H9 (cell line): ENCODE data around the gene R3HDM2. TPM values are rescaled to one million over a fixed set of nuclear protein-coding genes. Genes with fewer than 3 reads are reported as not detected.

Experiments used
- DNase-seq: peaks from one replicate; pipeline ENCODE4 v3.0.0-alpha.2; 2017
- H2AFZ ChIP-seq: one replicate; pipeline ENCODE4 v1.6.1; 2013; ENCODE audit warnings: mild to moderate bottlenecking, low read length, control low read depth, moderate library complexity
- H2AK5ac ChIP-seq: 2 replicates; pipeline ENCODE4 v1.6.1; 2013; ENCODE audit warnings: low read length, control low read depth, mixed read lengths; ENCODE audit not compliant: insufficient read length
- H2BK120ac ChIP-seq: one replicate; pipeline ENCODE4 v1.6.1; 2013; ENCODE audit warnings: low read depth, mild to moderate bottlenecking, low read length, control low read depth, inconsistent platforms; ENCODE audit not compliant: poor library complexity, severe bottlenecking
- H2BK12ac ChIP-seq: 2 replicates; pipeline ENCODE4 v1.6.1; 2013; ENCODE audit warnings: low read length, control low read depth, mixed read lengths, low read depth; ENCODE audit not compliant: insufficient read length
- H2BK15ac ChIP-seq: 2 replicates; pipeline ENCODE4 v1.6.1; 2013; ENCODE audit warnings: low read depth, low read length, control low read depth
- H2BK20ac ChIP-seq: one replicate; pipeline ENCODE4 v1.6.1; 2013; ENCODE audit warnings: low read depth, mild to moderate bottlenecking, low read length, control low read depth, inconsistent platforms; ENCODE audit not compliant: poor library complexity, severe bottlenecking
- H2BK5ac ChIP-seq: 2 replicates; pipeline ENCODE4 v1.6.1; 2013; ENCODE audit warnings: low read length, control low read depth, mixed read lengths; ENCODE audit not compliant: insufficient read length
- H3K14ac ChIP-seq: 2 replicates; pipeline ENCODE4 v1.6.1; 2013; ENCODE audit warnings: low read length, control low read depth; ENCODE audit not compliant: insufficient read depth
- H3K18ac ChIP-seq: 2 replicates; pipeline ENCODE4 v1.6.1; 2013; ENCODE audit warnings: low read depth, mild to moderate bottlenecking, mixed read lengths, low read length, control low read depth; ENCODE audit not compliant: insufficient read length
- H3K23ac ChIP-seq: 2 replicates; pipeline ENCODE4 v1.6.1; 2013; ENCODE audit warnings: low read length, control low read depth, mixed read lengths, low read depth; ENCODE audit not compliant: insufficient read length
- H3K23me2 ChIP-seq: 2 replicates; pipeline ENCODE4 v1.6.1; 2013; ENCODE audit warnings: low read depth, mild to moderate bottlenecking, mixed read lengths, low read length, control low read depth; ENCODE audit not compliant: insufficient read length, poor library complexity, severe bottlenecking
- H3K27ac ChIP-seq: 2 replicates; pipeline ENCODE4 v1.5.1; 2013; ENCODE audit warnings: low read length, control low read depth, mixed read lengths, low read depth; ENCODE audit not compliant: insufficient read length
- H3K27me3 ChIP-seq: 2 replicates; pipeline ENCODE4 v1.6.1; 2013; ENCODE audit warnings: low read length, control low read depth, inconsistent platforms; ENCODE audit not compliant: insufficient read depth
- H3K4ac ChIP-seq: 2 replicates; pipeline ENCODE4 v1.6.1; 2013; ENCODE audit warnings: low read depth, mild to moderate bottlenecking, control low read depth, inconsistent platforms, low read length, moderate library complexity
- H3K4me1 ChIP-seq: 2 replicates; pipeline ENCODE4 v1.6.1; 2013; ENCODE audit warnings: low read length, control low read depth, inconsistent platforms; ENCODE audit not compliant: insufficient read depth
- H3K4me2 ChIP-seq: 2 replicates; pipeline ENCODE4 v1.6.1; 2013; ENCODE audit warnings: low read length, control low read depth, mixed read lengths; ENCODE audit not compliant: insufficient read length, insufficient read depth
- H3K56ac ChIP-seq: 2 replicates; pipeline ENCODE4 v1.6.1; 2013; ENCODE audit warnings: low read depth, mild to moderate bottlenecking, mixed read lengths, low read length, control low read depth; ENCODE audit not compliant: insufficient read length
- H3K79me1 ChIP-seq: 2 replicates; pipeline ENCODE4 v1.6.1; 2013; ENCODE audit warnings: low read depth, mild to moderate bottlenecking, moderate library complexity, low read length, control low read depth, inconsistent platforms; ENCODE audit not compliant: insufficient read depth, poor library complexity, severe bottlenecking
- H3K79me2 ChIP-seq: 2 replicates; pipeline ENCODE4 v1.6.1; 2013; ENCODE audit warnings: low read length, control low read depth, inconsistent platforms; ENCODE audit not compliant: insufficient read depth
- H3K9ac ChIP-seq: 2 replicates; pipeline ENCODE4 v1.6.1; 2013; ENCODE audit warnings: low read length, control low read depth, mixed read lengths; ENCODE audit not compliant: insufficient read length; ENCODE audit errors: extremely low read depth
- H3K9me3 ChIP-seq: one replicate; pipeline ENCODE4 v1.6.1; 2013; ENCODE audit warnings: low read depth, low read length, inconsistent platforms; ENCODE audit not compliant: control insufficient read depth
- H3T11ph ChIP-seq: one replicate; pipeline ENCODE4 v1.6.1; 2013; ENCODE audit warnings: mild to moderate bottlenecking, low read length, control low read depth, inconsistent platforms
- H4K20me1 ChIP-seq: one replicate; pipeline ENCODE4 v1.6.1; 2013; ENCODE audit not compliant: control insufficient read depth, insufficient read length, insufficient read depth
- H4K5ac ChIP-seq: 2 replicates; pipeline ENCODE4 v1.6.1; 2013; ENCODE audit warnings: low read depth, mild to moderate bottlenecking, mixed read lengths, low read length, control low read depth; ENCODE audit not compliant: insufficient read length
- H4K8ac ChIP-seq: replicated peaks from 2 replicates; pipeline ENCODE4 v1.6.1; 2013; ENCODE audit warnings: low read length, control low read depth, mixed read lengths, low read depth; ENCODE audit not compliant: insufficient read length
- H4K91ac ChIP-seq: 2 replicates; pipeline ENCODE4 v1.6.1; 2013; ENCODE audit warnings: low read depth, mild to moderate bottlenecking, moderate library complexity, mixed read lengths, low read length, control low read depth; ENCODE audit not compliant: insufficient read length
- H3K27ac Mint-ChIP-seq, 3 experiments: 2 replicates in 2 of 3; 3 replicates in 1 of 3; pipeline ENCODE4 v1.8.0; 2020 to 2021; ENCODE audit warnings: mixed read lengths in 3 of 3, mild to moderate bottlenecking in 1 of 3, moderate library complexity in 1 of 3
- H3K27me3 Mint-ChIP-seq: 2 replicates; pipeline ENCODE4 v1.8.0; 2021; ENCODE audit warnings: low read depth, mild to moderate bottlenecking, moderate library complexity, mixed read lengths
- H3K36me3 Mint-ChIP-seq, 3 experiments: 2 replicates in 2 of 3; 3 replicates in 1 of 3; pipeline ENCODE4 v1.8.0; 2020 to 2021; ENCODE audit warnings: low read depth in 3 of 3, mixed read lengths in 3 of 3; ENCODE audit not compliant: insufficient read depth in 1 of 3
- H3K4me1 Mint-ChIP-seq, 2 experiments: 2 replicates each; pipeline ENCODE4 v1.8.0; 2020; ENCODE audit warnings: mixed read lengths in 2 of 2
- H3K4me3 Mint-ChIP-seq, 2 experiments: 2 replicates in 1 of 2; 3 replicates in 1 of 2; pipeline ENCODE4 v1.8.0; 2020 to 2021; ENCODE audit warnings: mild to moderate bottlenecking in 2 of 2, mixed read lengths in 2 of 2, moderate library complexity in 1 of 2
- H3K9me3 Mint-ChIP-seq, 2 experiments: 2 replicates in 1 of 2; 3 replicates in 1 of 2; pipeline ENCODE4 v1.8.0; 2020; ENCODE audit warnings: mild to moderate bottlenecking in 2 of 2, mixed read lengths in 2 of 2, moderate library complexity in 1 of 2
- WGBS: extraction: QIAGEN DNeasy Blood & Tissue Kit; methylation state at CpG from one replicate; pipeline ENCODE4 v1.1.7; 2013; ENCODE audit warnings: missing lambda C conversion rate, low lambda C conversion rate, mixed read lengths; ENCODE audit not compliant: insufficient read length; ENCODE audit errors: extremely low coverage; 5-methylcytosine and 5-hydroxymethylcytosine counted together
- total RNA-seq: library from RNA; stranded (reverse); gene quantifications from 2 replicates; pipeline ENCODE4 v1.2.1, GENCODE V29; 2021
- TF ChIP-seq, protein P1 (sequence below): fragments of 200-600 bp; sonication (generic); conservative IDR thresholded peaks from 3 replicates; pipeline ENCODE4 v1.8.0; 2021; ENCODE audit warnings: antibody characterized with exemption, mild to moderate bottlenecking

The R3HDM2 gene
- total RNA-seq, 1 experiment from 2014 or later = 43.9 TPM

GRCh38 chr12:57469296-57470164, 38.7 kb upstream of the R3HDM2 start:
- peaks cover 0 to 28% (median 17%) of the 10 kb centered on the region in 3 experiments for H3K36me3 Mint-ChIP-seq
- peaks cover 52% of the 10 kb centered on the region for H3K27me3 Mint-ChIP-seq

More at GRCh38 chr12:57469296-57470164, 38.7 kb upstream of the R3HDM2 start:
- peaks cover 13% of the 10 kb centered on the region; the same call in 1 of the 2 replicates for H3K27me3 ChIP-seq
- Mint-ChIP-seq H3K9me3 (no peaks in the 10 kb centered on the region), H3K4me3 (no peak overlapping the region), H3K27ac (no peak overlapping the region), H3K4me1 (no peaks in the 10 kb centered on the region; a peak in 1 of 4 replicates)
- H4K8ac ChIP-seq = no peak overlapping the region
- H3K18ac ChIP-seq = no peak overlapping the region
- H4K20me1 ChIP-seq = no peaks in the 10 kb centered on the region
- H3K27ac ChIP-seq = no peak overlapping the region
- no peak overlapping the region for H3K4me2 ChIP-seq
- no peak overlapping the region for H3K56ac ChIP-seq
- TF ChIP-seq, protein P1, sequence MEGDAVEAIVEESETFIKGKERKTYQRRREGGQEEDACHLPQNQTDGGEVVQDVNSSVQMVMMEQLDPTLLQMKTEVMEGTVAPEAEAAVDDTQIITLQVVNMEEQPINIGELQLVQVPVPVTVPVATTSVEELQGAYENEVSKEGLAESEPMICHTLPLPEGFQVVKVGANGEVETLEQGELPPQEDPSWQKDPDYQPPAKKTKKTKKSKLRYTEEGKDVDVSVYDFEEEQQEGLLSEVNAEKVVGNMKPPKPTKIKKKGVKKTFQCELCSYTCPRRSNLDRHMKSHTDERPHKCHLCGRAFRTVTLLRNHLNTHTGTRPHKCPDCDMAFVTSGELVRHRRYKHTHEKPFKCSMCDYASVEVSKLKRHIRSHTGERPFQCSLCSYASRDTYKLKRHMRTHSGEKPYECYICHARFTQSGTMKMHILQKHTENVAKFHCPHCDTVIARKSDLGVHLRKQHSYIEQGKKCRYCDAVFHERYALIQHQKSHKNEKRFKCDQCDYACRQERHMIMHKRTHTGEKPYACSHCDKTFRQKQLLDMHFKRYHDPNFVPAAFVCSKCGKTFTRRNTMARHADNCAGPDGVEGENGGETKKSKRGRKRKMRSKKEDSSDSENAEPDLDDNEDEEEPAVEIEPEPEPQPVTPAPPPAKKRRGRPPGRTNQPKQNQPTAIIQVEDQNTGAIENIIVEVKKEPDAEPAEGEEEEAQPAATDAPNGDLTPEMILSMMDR = no peak
- no peak overlapping the region for H2BK12ac ChIP-seq
- no peaks in the 10 kb centered on the region for H3K4me1 ChIP-seq
- no peak overlapping the region for H3K9ac ChIP-seq
- no peak overlapping the region for H3T11ph ChIP-seq
- no peak overlapping the region for H2BK5ac ChIP-seq
- no peaks in the 10 kb centered on the region for H3K9me3 ChIP-seq
- no peak overlapping the region for H2BK15ac ChIP-seq
- H3K4ac ChIP-seq = no peak overlapping the region
- no peak overlapping the region for H2AK5ac ChIP-seq
- H3K79me2 ChIP-seq = no peaks in the 10 kb centered on the region
- no peaks in the 10 kb centered on the region for H3K23me2 ChIP-seq
- H4K5ac ChIP-seq = no peak overlapping the region
- no peak overlapping the region for H3K23ac ChIP-seq
- H2BK20ac ChIP-seq = no peak overlapping the region
- no peak for DNase-seq
- no peak overlapping the region for H2BK120ac ChIP-seq
- H2AFZ ChIP-seq = no peak overlapping the region
- no peak overlapping the region for H4K91ac ChIP-seq
- no CpG with 5 or more reads among the region's 10 CpGs for WGBS
- H3K14ac ChIP-seq = no peak overlapping the region
- H3K79me1 ChIP-seq = no peaks in the 10 kb centered on the region
